OCI-LY1 (cell line): ENCODE data around the gene FBXO15.

Experiments used
- EZH2 ChIP-seq: fragments of 200-600 bp; sonication (generic), shearing (Covaris generic); IDR thresholded peaks from 2 replicates; pipeline ENCODE4 v1.8.0; 2017; ENCODE audit warnings: borderline replicate concordance, mixed run types, mild to moderate bottlenecking, antibody characterized with exemption, low read length, moderate library complexity, mixed read lengths
- TF ChIP-seq, protein P1 (sequence below): fragments of 200-600 bp; sonication (generic), shearing (Covaris generic); IDR thresholded peaks from 2 replicates; pipeline ENCODE4 v1.5.1; 2017; ENCODE audit warnings: mild to moderate bottlenecking, antibody characterized with exemption, low read length, moderate library complexity, mixed read lengths

DNA sequence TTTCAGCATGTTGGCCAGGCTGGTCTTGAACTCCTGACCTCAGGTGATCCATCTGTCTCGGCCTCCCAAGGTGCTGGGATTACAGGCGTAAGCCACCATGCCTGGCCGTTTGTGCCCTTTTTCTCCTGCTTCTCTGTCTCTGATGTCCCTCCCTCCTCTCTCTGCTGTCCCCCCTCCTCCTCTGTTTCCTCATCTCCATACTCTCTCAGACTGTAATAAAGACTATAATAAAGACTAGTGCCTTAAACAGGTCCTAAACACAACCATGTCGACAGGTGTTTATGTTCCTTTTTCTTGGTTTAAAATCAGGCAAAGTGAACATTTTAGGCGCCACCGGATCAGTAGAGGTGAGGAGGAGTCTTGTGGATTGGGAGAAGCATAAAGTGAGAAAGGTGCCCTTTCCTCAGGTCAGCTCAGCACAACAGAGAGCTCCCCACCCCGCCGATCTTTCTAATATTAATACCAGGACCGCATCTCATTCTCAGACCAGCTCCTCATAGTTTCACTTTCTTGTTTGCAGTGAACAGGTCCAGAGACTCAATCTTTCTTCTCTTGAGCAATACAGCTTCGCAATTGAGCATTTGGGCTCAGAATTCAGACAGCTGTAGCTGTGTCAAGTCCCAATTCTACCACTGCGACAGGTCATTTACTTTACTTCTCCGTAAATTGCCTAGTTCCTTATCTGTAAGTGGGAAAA is 24.4 kb upstream of the FBXO15 start:
- TF ChIP-seq, protein P1, sequence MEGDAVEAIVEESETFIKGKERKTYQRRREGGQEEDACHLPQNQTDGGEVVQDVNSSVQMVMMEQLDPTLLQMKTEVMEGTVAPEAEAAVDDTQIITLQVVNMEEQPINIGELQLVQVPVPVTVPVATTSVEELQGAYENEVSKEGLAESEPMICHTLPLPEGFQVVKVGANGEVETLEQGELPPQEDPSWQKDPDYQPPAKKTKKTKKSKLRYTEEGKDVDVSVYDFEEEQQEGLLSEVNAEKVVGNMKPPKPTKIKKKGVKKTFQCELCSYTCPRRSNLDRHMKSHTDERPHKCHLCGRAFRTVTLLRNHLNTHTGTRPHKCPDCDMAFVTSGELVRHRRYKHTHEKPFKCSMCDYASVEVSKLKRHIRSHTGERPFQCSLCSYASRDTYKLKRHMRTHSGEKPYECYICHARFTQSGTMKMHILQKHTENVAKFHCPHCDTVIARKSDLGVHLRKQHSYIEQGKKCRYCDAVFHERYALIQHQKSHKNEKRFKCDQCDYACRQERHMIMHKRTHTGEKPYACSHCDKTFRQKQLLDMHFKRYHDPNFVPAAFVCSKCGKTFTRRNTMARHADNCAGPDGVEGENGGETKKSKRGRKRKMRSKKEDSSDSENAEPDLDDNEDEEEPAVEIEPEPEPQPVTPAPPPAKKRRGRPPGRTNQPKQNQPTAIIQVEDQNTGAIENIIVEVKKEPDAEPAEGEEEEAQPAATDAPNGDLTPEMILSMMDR: no peak
- TF ChIP-seq EZH2: no peak
